Measurements from ENCODE around the gene UBE2E1.

- TF ChIP-seq CTCF (IDR thresholded peaks at IDR 0.05) (no peak), POLR2A (IDR thresholded peaks at IDR 0.05) (no peak), EP300 (IDR thresholded peaks at IDR 0.05) (no peak)
Observed at GRCh38 chr3:23811919-23812318, 6.2 kb downstream of the UBE2E1 start.

All from stomach (tissue), 4 donors.